COR-L47 (cell line): Measurements from ENCODE around the gene PTPRK.

Source experiments
- DNase-seq: peaks from one replicate; lab custom pipeline; 2025; lab: John Stamatoyannopoulos, UW

The PTPRK gene

DNA sequence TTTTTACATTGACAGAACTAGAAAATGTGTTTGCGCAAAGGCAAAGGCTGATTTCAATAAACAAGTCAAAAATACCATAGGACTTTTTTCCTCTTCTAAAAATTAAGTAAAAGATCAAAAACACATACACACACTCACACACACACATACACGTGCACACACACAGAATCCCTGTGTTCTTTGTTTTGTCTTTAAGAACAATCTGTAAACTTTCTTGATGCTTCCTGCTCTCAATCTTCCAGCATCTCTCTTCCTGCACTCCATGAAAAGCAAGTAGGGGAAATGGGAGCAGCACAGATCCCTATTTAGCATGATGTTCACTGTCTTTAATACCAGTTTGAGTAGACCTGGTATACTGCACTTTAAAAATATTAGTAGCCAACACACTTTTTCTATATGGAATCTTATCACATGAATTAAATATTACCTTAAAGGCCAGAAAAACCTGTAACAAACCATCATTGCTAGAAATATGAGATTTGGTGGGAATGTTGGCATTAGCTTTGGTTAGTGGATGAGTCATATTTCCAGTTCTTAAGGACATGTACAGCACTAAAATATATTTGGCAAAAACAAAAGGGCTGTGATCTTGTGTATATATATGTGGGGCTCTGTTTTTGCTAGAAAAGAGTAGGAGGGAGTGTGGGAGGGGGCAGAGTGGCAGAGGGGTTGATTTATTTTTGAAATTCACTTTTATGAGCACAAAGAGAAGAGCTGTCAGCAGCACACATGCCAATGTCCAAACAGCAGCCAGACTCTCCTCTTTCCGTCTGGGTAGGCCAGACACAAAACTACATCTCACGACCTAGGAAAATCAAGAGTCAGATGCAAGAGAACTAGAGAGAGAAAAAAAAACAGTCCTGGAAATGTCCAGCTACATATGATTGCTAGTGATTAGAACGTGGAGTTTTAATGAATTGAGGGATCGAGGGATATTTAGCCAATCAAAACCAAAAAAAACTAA, 4.6 kb downstream of the PTPRK start:
- no peak for DNase-seq

GRCh38 chr6:128513878-128514277, 6.5 kb downstream of the PTPRK start:
- no peak for DNase-seq

GRCh38 chr6:128512296-128512695, 8.1 kb downstream of the PTPRK start:
- DNase-seq = no peak

- no peak for DNase-seq
Measured at GRCh38 chr6:128511506-128511905, 8.9 kb downstream of the PTPRK start.

GRCh38 chr6:128509709-128510108, 10.7 kb downstream of the PTPRK start:
- no peak for DNase-seq

DNA sequence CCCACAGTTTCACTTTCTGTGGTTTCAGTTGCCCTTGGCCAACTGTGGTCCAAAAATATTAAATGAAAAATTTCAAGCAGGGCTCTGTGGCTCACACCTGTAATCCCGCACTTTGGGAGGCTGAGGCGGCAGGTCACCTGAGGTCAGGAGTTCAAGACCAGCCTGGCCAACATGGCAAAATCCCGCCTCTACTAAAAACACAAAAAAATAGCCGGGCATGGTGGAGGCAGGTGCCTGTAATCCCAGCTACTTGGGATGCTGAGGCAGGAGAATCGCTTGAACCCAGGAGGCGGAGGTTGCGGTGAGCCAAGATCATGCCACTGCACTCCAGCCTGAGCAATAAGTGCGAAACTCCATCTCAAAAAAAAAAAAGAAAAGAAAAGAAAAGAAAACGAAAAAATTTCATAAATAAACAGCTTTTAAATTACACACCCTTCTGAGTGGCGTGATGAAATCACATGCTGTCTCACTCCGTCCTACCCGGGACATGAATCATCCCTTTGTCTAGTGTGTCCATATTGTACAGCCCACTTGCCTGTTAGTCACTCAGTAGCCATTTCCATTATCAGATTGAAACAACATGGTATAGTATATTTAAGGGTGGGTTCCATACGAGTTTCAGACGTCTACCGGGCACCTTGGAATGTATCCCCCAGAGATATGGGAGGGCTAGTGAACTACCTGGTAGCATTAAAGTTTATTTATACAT, 11.7 kb downstream of the PTPRK start:
- DNase-seq = no peak

- no peak for DNase-seq
Measured at GRCh38 chr6:128507337-128508310, 12.8 kb downstream of the PTPRK start.

DNA sequence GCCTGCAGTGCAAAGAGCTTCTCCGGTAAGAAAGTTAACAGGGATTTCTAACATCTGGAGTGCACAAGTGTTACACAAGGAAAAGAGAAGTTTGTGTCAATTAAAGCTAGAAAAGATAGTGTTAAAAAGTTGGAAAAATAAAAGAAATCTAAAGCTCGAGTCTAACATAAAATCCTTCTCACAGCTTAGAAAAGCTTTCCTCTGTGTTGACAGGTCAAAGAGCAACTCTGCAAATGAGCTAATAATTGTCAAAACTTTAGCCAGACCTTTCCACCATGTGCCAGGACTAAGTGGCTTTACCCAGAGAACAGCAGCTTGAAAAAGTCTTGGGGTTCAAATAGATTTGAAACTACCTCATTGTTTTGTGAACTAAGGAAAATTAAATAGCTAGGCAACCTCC, 14.8 kb downstream of the PTPRK start:
- no peak for DNase-seq

DNA sequence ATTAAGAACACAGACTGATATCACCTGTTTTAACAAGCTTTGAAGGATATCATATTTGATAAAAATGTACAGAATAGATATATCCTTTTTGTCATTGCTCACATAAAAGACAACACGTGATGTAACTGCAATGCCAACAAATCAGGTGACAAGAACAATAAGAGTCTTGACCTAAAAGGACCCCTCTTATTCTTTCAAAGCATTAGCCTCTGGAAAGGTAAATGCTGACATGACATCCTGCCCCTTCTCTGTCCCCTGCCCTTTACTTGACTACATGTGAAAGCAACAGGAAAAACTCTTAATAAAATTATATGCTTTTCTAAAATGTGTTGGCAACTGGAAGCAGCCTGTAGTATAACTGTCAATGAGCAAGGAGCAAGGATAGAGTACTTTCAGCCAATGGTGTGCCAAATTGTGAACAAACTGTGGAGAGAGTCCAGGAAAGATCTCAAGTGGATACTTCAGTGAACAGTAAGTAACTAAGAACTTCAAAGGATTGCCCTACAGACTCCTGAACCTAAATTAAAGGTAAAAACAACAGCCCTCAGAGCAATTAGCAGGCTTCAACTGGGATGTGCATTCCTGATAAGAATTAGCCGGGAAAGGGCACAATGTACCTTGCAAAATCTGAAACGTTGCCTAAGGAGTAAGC, 16.3 kb downstream of the PTPRK start:
- no peak for DNase-seq

DNA sequence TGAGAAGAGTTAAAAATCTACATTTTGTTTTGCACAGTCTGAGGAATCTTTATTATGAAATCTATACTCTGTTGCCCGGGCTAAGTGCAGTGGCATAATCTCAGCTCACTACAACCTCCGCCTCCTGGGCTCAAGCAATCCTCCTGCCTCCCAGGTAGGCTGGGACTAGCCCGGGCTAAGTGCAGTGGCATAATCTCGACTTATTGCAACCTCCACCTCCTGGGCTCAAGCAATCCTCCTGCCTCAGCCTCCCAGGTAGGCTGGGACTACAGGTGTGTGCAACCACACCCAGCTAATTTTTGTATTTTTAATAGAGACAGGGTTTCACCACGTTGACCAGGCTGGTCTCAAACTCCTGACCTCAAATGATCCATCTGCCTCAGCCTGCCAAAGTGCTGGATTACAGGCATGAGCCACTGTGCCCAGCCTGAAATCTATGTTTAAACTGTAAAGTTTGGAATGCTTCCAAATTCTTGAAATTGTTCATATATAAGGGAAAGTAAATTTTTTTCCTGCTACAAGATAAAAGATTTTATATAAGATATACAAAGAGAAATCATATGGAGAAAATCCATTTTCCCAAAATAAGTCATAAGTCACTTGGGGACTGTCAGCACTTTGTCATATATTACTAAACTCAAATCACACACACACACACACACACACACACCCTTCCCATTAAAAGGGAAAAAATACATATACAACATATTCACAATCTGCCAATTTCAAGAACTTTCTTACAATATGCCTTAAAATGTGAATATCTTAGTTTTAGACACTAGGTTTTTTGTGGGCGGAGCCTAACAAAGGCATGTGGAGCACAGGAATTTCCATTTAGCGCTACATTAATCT, 19.4 kb downstream of the PTPRK start:
- no peak for DNase-seq

GRCh38 chr6:128500014-128500413, 20.4 kb downstream of the PTPRK start:
- DNase-seq = no peak

DNA sequence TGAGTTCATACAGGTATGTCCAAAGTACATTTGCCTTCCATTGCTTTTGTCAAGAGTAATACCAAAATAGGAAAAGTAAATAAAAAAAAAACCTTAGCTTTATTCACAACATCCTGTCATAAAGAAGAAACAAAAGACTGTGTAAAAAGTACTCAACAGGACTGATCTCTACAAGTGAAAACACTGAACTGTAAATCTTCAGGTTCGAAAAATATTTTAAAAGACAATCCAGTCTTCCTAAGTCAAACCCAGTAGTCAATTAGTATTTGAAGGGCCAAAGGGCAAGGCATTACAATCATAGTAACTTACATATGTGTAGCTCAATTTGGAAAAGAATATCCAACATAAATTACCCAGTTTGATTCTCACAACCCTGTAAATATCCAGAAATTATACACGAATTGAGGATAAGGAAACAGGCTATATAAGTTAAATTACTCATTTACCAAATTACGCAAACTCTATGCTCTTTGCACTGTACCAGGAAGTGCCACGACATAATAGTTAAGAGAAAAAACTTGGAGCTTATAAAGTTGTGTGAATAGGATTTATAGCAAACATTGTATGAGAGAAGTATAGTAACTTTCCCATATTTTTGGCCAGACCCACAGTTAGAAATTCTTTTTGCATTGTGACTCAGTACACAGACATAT, 21.2 kb downstream of the PTPRK start:
- no peak for DNase-seq

- DNase-seq = no peak
Measured at GRCh38 chr6:128498234-128498633, 22.2 kb downstream of the PTPRK start.

DNA sequence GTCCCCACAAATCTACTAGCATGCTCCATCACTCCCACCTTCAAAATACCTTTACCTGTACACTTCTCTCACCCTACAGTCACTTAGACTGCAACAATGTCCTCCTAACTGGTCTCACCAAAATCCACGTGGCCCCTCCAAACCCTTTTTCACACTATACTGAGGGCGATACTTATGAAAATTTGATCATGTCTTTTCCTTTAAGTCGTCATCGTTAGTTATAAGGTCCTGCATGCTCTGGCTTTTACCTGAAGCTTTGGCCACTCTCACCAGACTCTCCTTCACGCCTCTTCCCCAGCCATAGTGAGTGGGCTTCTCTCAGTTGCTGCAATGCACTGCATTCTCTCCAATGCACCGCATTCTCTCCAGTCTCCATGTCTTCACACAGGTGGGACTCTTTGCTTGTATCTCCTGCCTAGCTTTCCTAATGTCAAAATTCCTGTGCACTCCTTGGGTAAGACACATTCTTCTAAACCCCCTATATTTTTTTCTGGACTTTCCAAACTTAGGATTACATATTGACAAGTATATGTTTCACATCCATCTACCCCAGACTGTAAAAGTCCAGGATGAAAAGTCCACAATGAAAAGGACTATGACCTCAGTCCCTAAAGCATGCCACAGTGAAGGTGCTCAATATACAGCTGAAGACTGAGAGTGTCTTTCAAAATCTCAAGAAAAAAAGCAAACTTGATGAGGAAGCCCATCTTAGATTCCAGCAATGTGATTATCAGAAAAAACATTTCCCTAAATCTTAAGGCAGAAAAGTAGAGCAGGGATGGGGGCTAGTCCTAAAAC, 24.7 kb downstream of the PTPRK start:
- DNase-seq = no peak

DNA sequence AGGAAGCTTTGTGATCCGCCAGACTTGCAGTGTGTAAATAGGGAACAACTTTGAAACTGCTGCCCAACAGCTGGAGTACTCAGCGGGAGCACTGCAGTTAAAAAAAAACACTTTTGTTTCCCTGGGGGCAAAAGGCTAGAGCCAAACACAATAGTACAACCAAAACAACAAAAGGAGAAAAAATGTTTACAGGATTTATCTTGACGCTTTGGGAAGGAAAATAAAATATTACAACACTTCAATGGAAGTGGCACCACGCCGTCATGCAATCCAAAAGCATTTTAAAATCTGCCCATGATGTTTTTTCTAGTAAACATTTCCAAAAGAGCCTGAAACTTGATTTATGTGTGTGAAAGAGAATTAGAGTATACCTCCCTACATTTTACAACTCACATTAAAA, 26.0 kb downstream of the PTPRK start:
- no peak for DNase-seq

- no peak for DNase-seq
Measured at GRCh38 chr6:128493877-128494276, 26.5 kb downstream of the PTPRK start.

- no peak for DNase-seq
Measured at GRCh38 chr6:128492386-128492785, 28.0 kb downstream of the PTPRK start.

DNA sequence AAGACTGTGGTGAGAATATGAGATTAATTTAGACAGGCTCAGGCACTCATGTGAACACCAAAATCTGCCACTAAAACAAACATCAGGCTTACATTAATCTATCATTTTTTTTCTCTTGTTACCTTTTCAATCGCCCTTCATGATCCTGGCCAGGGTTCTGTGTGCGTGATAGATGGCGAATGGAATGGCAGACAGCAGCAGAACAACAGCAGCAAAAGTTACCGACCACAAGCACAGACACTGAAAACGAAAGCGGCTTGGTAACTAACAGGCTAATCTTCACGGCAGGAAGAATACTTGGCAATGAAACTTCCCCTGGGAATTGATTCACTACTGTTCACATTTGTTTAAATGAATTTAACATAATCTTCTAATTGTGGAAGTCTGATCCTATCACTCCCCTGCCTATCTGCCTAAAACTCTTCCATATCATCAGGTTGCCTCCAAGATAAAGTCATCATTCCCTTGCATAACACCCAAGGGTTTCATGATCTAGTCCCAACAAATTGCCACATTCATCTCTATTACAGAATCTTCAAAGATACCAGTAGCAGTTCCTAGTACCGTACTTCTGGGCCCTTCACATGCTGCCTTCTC, 28.7 kb downstream of the PTPRK start:
- no peak for DNase-seq

DNA sequence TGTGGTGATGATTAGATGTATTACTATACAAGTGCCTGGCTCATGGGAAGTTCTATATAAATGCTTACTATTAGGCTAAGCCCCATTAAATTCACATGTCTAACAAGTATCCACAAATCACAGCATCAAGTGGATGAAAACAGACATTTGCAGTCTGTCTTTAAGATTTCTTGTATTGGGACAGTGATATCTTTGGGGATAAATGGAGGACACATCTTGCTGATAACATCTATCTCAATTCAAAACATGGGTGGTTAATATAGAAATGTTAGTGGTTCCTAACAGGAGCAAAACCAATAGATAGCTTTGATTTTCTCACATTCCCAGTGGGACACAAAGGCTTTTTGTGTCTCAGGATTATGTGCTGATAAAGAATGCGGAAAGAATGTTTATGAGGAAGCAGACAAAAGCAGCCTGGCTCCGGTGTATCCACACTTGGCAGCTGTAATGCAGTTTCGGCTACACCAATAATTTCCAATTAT, 29.3 kb downstream of the PTPRK start:
- no peak for DNase-seq
